ENCODE results near the gene LPA.

DNA sequence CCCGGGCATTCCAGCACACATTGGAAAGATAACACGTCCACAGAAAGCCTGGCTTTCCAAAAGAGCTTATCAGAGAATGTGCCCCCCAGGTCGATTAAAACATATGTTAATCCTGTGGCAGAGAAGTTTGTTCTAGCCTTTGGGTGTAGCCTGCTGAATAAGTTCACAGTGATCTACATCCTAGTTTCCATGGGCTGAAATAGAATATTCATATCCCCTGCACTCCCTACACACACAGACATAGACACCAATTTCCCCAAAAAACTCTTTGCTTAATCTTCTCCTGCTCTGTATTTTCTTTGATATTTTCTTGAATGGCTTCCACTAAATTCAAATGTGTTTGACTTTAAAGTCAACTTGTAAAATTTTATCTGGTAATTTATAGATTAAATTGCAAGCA lies 1.6 kb downstream of the LPA start:
- TF ChIP-seq, protein P1, sequence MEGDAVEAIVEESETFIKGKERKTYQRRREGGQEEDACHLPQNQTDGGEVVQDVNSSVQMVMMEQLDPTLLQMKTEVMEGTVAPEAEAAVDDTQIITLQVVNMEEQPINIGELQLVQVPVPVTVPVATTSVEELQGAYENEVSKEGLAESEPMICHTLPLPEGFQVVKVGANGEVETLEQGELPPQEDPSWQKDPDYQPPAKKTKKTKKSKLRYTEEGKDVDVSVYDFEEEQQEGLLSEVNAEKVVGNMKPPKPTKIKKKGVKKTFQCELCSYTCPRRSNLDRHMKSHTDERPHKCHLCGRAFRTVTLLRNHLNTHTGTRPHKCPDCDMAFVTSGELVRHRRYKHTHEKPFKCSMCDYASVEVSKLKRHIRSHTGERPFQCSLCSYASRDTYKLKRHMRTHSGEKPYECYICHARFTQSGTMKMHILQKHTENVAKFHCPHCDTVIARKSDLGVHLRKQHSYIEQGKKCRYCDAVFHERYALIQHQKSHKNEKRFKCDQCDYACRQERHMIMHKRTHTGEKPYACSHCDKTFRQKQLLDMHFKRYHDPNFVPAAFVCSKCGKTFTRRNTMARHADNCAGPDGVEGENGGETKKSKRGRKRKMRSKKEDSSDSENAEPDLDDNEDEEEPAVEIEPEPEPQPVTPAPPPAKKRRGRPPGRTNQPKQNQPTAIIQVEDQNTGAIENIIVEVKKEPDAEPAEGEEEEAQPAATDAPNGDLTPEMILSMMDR (IDR thresholded peaks at IDR 0.05), result no peak
- TF ChIP-seq, protein P2, sequence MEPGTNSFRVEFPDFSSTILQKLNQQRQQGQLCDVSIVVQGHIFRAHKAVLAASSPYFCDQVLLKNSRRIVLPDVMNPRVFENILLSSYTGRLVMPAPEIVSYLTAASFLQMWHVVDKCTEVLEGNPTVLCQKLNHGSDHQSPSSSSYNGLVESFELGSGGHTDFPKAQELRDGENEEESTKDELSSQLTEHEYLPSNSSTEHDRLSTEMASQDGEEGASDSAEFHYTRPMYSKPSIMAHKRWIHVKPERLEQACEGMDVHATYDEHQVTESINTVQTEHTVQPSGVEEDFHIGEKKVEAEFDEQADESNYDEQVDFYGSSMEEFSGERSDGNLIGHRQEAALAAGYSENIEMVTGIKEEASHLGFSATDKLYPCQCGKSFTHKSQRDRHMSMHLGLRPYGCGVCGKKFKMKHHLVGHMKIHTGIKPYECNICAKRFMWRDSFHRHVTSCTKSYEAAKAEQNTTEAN (CRISPR knock-in tag; IDR thresholded peaks at IDR 0.05), result no peak
- TF ChIP-seq, protein P3, sequence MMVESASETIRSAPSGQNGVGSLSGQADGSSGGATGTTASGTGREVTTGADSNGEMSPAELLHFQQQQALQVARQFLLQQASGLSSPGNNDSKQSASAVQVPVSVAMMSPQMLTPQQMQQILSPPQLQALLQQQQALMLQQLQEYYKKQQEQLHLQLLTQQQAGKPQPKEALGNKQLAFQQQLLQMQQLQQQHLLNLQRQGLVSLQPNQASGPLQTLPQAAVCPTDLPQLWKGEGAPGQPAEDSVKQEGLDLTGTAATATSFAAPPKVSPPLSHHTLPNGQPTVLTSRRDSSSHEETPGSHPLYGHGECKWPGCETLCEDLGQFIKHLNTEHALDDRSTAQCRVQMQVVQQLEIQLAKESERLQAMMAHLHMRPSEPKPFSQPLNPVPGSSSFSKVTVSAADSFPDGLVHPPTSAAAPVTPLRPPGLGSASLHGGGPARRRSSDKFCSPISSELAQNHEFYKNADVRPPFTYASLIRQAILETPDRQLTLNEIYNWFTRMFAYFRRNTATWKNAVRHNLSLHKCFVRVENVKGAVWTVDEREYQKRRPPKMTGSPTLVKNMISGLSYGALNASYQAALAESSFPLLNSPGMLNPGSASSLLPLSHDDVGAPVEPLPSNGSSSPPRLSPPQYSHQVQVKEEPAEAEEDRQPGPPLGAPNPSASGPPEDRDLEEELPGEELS (CRISPR knock-in tag; IDR thresholded peaks at IDR 0.05), result no peak
- no peak for TF ChIP-seq JUN (CRISPR knock-in tag; IDR thresholded peaks at IDR 0.05)
- no peak for TF ChIP-seq FOXP1 (CRISPR knock-in tag; IDR thresholded peaks at IDR 0.05; ENCODE audit: borderline replicate concordance)
- TF ChIP-seq, protein P4, sequence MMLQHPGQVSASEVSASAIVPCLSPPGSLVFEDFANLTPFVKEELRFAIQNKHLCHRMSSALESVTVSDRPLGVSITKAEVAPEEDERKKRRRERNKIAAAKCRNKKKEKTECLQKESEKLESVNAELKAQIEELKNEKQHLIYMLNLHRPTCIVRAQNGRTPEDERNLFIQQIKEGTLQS (CRISPR knock-in tag; conservative IDR thresholded peaks at IDR 0.05), result no peak
- no peak for TF ChIP-seq HMGA2 (CRISPR knock-in tag; IDR thresholded peaks at IDR 0.05)
